ENCODE measurements around the gene CNOT6.

The CNOT6 gene

GRCh38 chr5:180533845-180534244 lies 39.7 kb downstream of the CNOT6 start:
- no peak overlapping the region for H3K27ac ChIP-seq
- TF ChIP-seq CTCF (IDR thresholded peaks at IDR 0.05) (no peak), ZFX (IDR thresholded peaks at IDR 0.05; ENCODE audit: borderline replicate concordance) (no peak)

GRCh38 chr5:180535573-180535972 lies 41.4 kb downstream of the CNOT6 start:
- H3K27ac ChIP-seq, result no peak overlapping the region
- TF ChIP-seq ZFX (IDR thresholded peaks at IDR 0.05; ENCODE audit: borderline replicate concordance), result no peak
- no peak for TF ChIP-seq CTCF (IDR thresholded peaks at IDR 0.05)

GRCh38 chr5:180540050-180540694 lies 46.0 kb downstream of the CNOT6 start:
- no peak overlapping the region for H3K27ac ChIP-seq
- no peak for TF ChIP-seq CTCF (IDR thresholded peaks at IDR 0.05)
- no peak for TF ChIP-seq ZFX (IDR thresholded peaks at IDR 0.05; ENCODE audit: borderline replicate concordance)

- H3K27ac ChIP-seq, result no peak overlapping the region
- TF ChIP-seq CTCF (IDR thresholded peaks at IDR 0.05) (no peak), ZFX (IDR thresholded peaks at IDR 0.05; ENCODE audit: borderline replicate concordance) (no peak)
Observed at GRCh38 chr5:180541710-180542109, 47.5 kb downstream of the CNOT6 start.

GRCh38 chr5:180545248-180545647 lies 51.1 kb downstream of the CNOT6 start:
- TF ChIP-seq CTCF (IDR thresholded peaks at IDR 0.05) (no peak), ZFX (IDR thresholded peaks at IDR 0.05; ENCODE audit: borderline replicate concordance) (no peak)
- no peak overlapping the region for H3K27ac ChIP-seq

- TF ChIP-seq ZFX (IDR thresholded peaks at IDR 0.05; ENCODE audit: borderline replicate concordance) (no peak), CTCF (IDR thresholded peaks at IDR 0.05) (no peak)
- no peak overlapping the region for H3K27ac ChIP-seq
Observed at GRCh38 chr5:180548563-180548962, 54.4 kb downstream of the CNOT6 start.

- no peak overlapping the region for H3K27ac ChIP-seq
- TF ChIP-seq ZFX (IDR thresholded peaks at IDR 0.05; ENCODE audit: borderline replicate concordance), result no peak
- TF ChIP-seq CTCF (IDR thresholded peaks at IDR 0.05), result no peak
Observed at GRCh38 chr5:180553530-180553929, 59.4 kb downstream of the CNOT6 start.
